ENCODE measurements around the gene IRS4.

GRCh38 chrX:108731153-108731552 lies 5.2 kb downstream of the IRS4 start:
- no peak for TF ChIP-seq CTCF (conservative IDR thresholded peaks at IDR 0.05; ENCODE audit: low read depth, low read length)
- no peak for TF ChIP-seq EZH2phosphoT487 (IDR thresholded peaks at IDR 0.05; ENCODE audit: borderline replicate concordance, low read length)
- no peak for TF ChIP-seq EZH2 (IDR thresholded peaks at IDR 0.05; ENCODE audit: low read length, unreplicated experiment)
